ENCODE data around the gene ALK.

DNA sequence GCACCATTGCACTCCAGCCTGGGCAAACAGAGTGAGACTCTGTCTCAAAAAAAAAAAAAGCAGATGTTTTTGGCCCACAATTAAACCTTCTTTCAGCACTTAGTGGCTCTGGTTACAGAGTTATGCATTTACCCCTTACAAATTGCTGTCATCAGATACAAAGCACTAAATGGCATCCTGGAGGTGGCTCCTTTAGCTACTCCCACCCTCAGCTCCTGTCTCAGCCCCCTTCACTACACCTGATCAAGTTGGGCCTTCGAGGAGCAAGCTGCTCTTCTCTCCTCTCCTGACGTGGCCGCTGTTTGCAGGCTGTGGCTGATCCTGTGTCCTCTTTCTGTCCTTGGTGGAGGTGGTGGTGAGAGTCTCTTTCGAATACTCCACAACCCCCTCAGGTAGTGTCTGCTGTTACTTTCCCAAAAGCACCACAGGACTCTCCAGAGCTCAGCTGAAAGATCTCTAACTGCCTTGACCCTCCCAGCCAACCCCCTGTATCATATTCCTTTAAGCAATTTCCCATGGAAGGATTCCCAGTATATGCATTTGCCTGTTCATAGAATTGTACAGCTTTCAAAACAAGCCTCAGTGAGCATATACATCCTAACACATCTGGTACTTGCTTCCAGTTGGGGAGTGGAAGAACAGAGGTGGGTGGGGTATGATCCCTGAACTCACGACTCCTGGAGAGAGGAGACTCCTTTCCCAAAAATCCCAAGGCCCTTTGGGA, 520.3 kb downstream of the ALK start:
- TF ChIP-seq, protein P1, sequence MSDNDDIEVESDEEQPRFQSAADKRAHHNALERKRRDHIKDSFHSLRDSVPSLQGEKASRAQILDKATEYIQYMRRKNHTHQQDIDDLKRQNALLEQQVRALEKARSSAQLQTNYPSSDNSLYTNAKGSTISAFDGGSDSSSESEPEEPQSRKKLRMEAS (IDR thresholded peaks at IDR 0.05) = no peak
- no peak for TF ChIP-seq NFIC (IDR thresholded peaks at IDR 0.05)
- no peak for TF ChIP-seq RAD21 (IDR thresholded peaks at IDR 0.05; ENCODE audit: low read depth)
- TF ChIP-seq TCF12 (IDR thresholded peaks at IDR 0.05; ENCODE audit: low read depth) = no peak
- TF ChIP-seq EP300 (IDR thresholded peaks at IDR 0.05; ENCODE audit: borderline replicate concordance) = no peak
- TF ChIP-seq, protein P2, sequence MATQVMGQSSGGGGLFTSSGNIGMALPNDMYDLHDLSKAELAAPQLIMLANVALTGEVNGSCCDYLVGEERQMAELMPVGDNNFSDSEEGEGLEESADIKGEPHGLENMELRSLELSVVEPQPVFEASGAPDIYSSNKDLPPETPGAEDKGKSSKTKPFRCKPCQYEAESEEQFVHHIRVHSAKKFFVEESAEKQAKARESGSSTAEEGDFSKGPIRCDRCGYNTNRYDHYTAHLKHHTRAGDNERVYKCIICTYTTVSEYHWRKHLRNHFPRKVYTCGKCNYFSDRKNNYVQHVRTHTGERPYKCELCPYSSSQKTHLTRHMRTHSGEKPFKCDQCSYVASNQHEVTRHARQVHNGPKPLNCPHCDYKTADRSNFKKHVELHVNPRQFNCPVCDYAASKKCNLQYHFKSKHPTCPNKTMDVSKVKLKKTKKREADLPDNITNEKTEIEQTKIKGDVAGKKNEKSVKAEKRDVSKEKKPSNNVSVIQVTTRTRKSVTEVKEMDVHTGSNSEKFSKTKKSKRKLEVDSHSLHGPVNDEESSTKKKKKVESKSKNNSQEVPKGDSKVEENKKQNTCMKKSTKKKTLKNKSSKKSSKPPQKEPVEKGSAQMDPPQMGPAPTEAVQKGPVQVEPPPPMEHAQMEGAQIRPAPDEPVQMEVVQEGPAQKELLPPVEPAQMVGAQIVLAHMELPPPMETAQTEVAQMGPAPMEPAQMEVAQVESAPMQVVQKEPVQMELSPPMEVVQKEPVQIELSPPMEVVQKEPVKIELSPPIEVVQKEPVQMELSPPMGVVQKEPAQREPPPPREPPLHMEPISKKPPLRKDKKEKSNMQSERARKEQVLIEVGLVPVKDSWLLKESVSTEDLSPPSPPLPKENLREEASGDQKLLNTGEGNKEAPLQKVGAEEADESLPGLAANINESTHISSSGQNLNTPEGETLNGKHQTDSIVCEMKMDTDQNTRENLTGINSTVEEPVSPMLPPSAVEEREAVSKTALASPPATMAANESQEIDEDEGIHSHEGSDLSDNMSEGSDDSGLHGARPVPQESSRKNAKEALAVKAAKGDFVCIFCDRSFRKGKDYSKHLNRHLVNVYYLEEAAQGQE (IDR thresholded peaks at IDR 0.05; ENCODE audit: low read depth) = no peak
- TF ChIP-seq CREB1 (IDR thresholded peaks at IDR 0.05; ENCODE audit: low read depth) = no peak
- no peak for TF ChIP-seq TAF1 (IDR thresholded peaks at IDR 0.05; ENCODE audit: low read depth)
- TF ChIP-seq EGR1 (IDR thresholded peaks at IDR 0.05) = no peak

Measured in Ishikawa (cell line).